GM19043 (cell line): ENCODE measurements around the gene DLX5.
"Not testable (repeated sequence)": the region's sequence is repeated elsewhere in the genome, so short reads cannot be mapped to it uniquely, and the experiment has no call there.

Experiments used
- ATAC-seq: cut with Tn5 transposase; IDR thresholded peaks from one replicate; pipeline ENCODE4 v1.9.1; 2021; ENCODE audit warnings: low read depth; ENCODE audit not compliant: unreplicated experiment

Gene DLX5

GRCh38 chr7:97024209-97025129 is at the start of gene DLX5:
TSS of gene DLX5 (minus strand) at chr7:97024831. CDS start at chr7:97024623, 208 bp downstream.
- no peak for ATAC-seq

GRCh38 chr7:97072025-97072424 is 47.4 kb upstream of the DLX5 start:
- ATAC-seq: not testable (repeated sequence)

- ATAC-seq: no peak
These were observed 40.4 kb upstream of the DLX5 start for GRCh38 chr7:97064972-97065587.

- ATAC-seq: no peak
These were observed 39.4 kb upstream of the DLX5 start for GRCh38 chr7:97064020-97064419.

GRCh38 chr7:97043281-97043680 is 18.6 kb upstream of the DLX5 start:
- no peak for ATAC-seq

- ATAC-seq: no peak
These were observed 14.9 kb upstream of the DLX5 start for GRCh38 chr7:97039374-97040065.

- ATAC-seq: not testable (repeated sequence)
These were observed 9.7 kb upstream of the DLX5 start for GRCh38 chr7:97034213-97034852.

- peak; percentile 87 for ATAC-seq
These were observed 3.0 kb upstream of the DLX5 start for GRCh38 chr7:97027427-97028234.

GRCh38 chr7:97026715-97027426 is 2.2 kb upstream of the DLX5 start:
- ATAC-seq: no peak

GRCh38 chr7:97025983-97026714 is 1.5 kb upstream of the DLX5 start:
- no peak for ATAC-seq

- ATAC-seq: no peak
These were observed 484 bp upstream of the DLX5 start for GRCh38 chr7:97025130-97025499.

GRCh38 chr7:97022491-97023306 is 1.9 kb downstream of the DLX5 start:
- ATAC-seq: no peak

- no peak for ATAC-seq
These were observed 2.7 kb downstream of the DLX5 start for GRCh38 chr7:97021747-97022490.

GRCh38 chr7:97020996-97021746 is 3.5 kb downstream of the DLX5 start:
- no peak for ATAC-seq

GRCh38 chr7:97020601-97020995 is 4.0 kb downstream of the DLX5 start:
- no peak for ATAC-seq

GRCh38 chr7:97019710-97020225 is 4.9 kb downstream of the DLX5 start:
- ATAC-seq: no peak
